Endothelial cell of umbilical vein (primary cell): ENCODE results near the gene NMS. TPM values are rescaled to one million over a fixed set of nuclear protein-coding genes. Genes with fewer than 3 reads are reported as not detected.

Experiments
- BruUV-seq: library from RNA; stranded (reverse); fragments of 400-500 nt; replicated peaks from 2 replicates; lab custom pipeline; 2021; lab: Mats Ljungman, UMichigan
- CTCF ChIA-PET: fragments of 300-600, 350-600 bp; sonication (Branson Sonifier 250); formaldehyde crosslinking; loops from one replicate; lab custom pipeline; 2021; ENCODE audit warnings: antibody characterized with exemption, inconsistent platforms; lab: Charles Lee
- POLR2A ChIA-PET: fragments of 300-600, 350-600 bp; sonication (Branson Sonifier 250); formaldehyde crosslinking; loops from one replicate; lab custom pipeline; 2021; ENCODE audit warnings: antibody characterized with exemption, inconsistent platforms; lab: Charles Lee
- DNase-seq: peaks from one replicate; pipeline ENCODE4 v3.0.0-alpha.2; 2011; ENCODE audit warnings: low read depth, low spot score
- FAIRE-seq: peaks from 2 replicates; lab custom pipeline; 2011; peaks lifted over from hg19 to GRCh38; lab: Jason Lieb, UNC
- H2AFZ ChIP-seq: 2 replicates; pipeline ENCODE4 v1.6.0; 2012; ENCODE audit warnings: low read depth, low read length, control low read depth, inconsistent platforms
- H3K27ac ChIP-seq: 2 replicates; pipeline ENCODE4 v1.5.1; 2011; ENCODE audit warnings: low read depth, mild to moderate bottlenecking, control low read depth, low read length, moderate library complexity; ENCODE audit not compliant: insufficient read depth
- H3K27me3 ChIP-seq, 2 experiments: 2 replicates each; pipeline versions ENCODE4 v1.6.0 to v1.6.1; 2011; ENCODE audit warnings: low read length in 2 of 2, mixed read lengths in 1 of 2; ENCODE audit not compliant: control insufficient read depth in 2 of 2, insufficient read depth in 2 of 2
- H3K36me3 ChIP-seq, 2 experiments: 2 replicates in 1 of 2; 3 replicates in 1 of 2; pipeline ENCODE4 v1.5.1; 2011; ENCODE audit warnings: low read length in 2 of 2, mild to moderate bottlenecking in 1 of 2, moderate library complexity in 1 of 2; ENCODE audit not compliant: control insufficient read depth in 2 of 2, insufficient read depth in 2 of 2; ENCODE audit errors: extremely low read depth in 1 of 2
- H3K4me1 ChIP-seq: 3 replicates; pipeline ENCODE4 v1.5.1; 2011; ENCODE audit warnings: mild to moderate bottlenecking, low read length; ENCODE audit not compliant: control insufficient read depth, insufficient read depth; ENCODE audit errors: extremely low read depth
- H3K4me2 ChIP-seq: 2 replicates; pipeline ENCODE4 v1.6.1; 2011; ENCODE audit warnings: low read length, control low read depth, mixed read lengths; ENCODE audit not compliant: insufficient read depth
- H3K4me3 ChIP-seq, 3 experiments: fragments of 200-600 bp in 1 of 3; sonication (generic), shearing (Covaris generic) in 1 of 3; replicated peaks in 1 of 3; 2 replicates each; pipeline ENCODE4 v1.5.1; 2011 to 2016; ENCODE audit warnings: control low read depth in 3 of 3, low read length in 3 of 3, mild to moderate bottlenecking in 2 of 3, inconsistent platforms in 1 of 3, low read depth in 1 of 3, moderate library complexity in 1 of 3; ENCODE audit not compliant: insufficient read depth in 1 of 3
- H3K79me2 ChIP-seq: 2 replicates; pipeline ENCODE4 v1.6.0; 2012; ENCODE audit warnings: low read length, inconsistent platforms; ENCODE audit not compliant: control insufficient read depth, insufficient read depth
- H3K9ac ChIP-seq: replicated peaks from 2 replicates; pipeline ENCODE3; 2011; ENCODE audit warnings: low read length, control low read depth; ENCODE audit not compliant: insufficient read depth; ENCODE audit errors: extremely low read depth
- H3K9me1 ChIP-seq: replicated peaks from 3 replicates; pipeline ENCODE4 v1.6.0; 2011; ENCODE audit warnings: mild to moderate bottlenecking, low read length; ENCODE audit not compliant: control insufficient read depth, insufficient read depth; ENCODE audit errors: extremely low read depth
- H3K9me3 ChIP-seq: replicated peaks from 2 replicates; pipeline ENCODE4 v1.5.1; 2012; ENCODE audit warnings: low read length, inconsistent platforms; ENCODE audit not compliant: control insufficient read depth, insufficient read depth
- H4K20me1 ChIP-seq: replicated peaks from 2 replicates; pipeline ENCODE3; 2011; ENCODE audit warnings: mild to moderate bottlenecking, low read length; ENCODE audit not compliant: control insufficient read depth, insufficient read depth; ENCODE audit errors: extremely low read depth
- CTCF ChIP-seq, 2 donors: IDR thresholded peaks; 1 replicate in 1 of 2; 2 replicates in 1 of 2; pipeline ENCODE4 v1.5.1; 2011; ENCODE audit warnings: low read length in 2 of 2, mild to moderate bottlenecking in 2 of 2, moderate library complexity in 2 of 2, control low read depth in 1 of 2, inconsistent platforms in 1 of 2, low read depth in 1 of 2; ENCODE audit not compliant: insufficient read depth in 1 of 2; ENCODE audit errors: extremely low read depth in 1 of 2
- EZH2 ChIP-seq: IDR thresholded peaks from 2 replicates; pipeline ENCODE4 v1.6.1; 2012; ENCODE audit warnings: borderline replicate concordance, low read depth, mild to moderate bottlenecking, moderate library complexity, low read length, inconsistent platforms; ENCODE audit not compliant: severe bottlenecking
- FOS ChIP-seq: IDR thresholded peaks from 2 replicates; pipeline ENCODE4 v1.6.1; 2011; ENCODE audit warnings: mild to moderate bottlenecking, low read length, moderate library complexity, borderline replicate concordance; ENCODE audit not compliant: insufficient read depth
- GATA2 ChIP-seq: IDR thresholded peaks from 2 replicates; pipeline ENCODE4 v1.7.0; 2011; ENCODE audit warnings: low read depth, mild to moderate bottlenecking, moderate library complexity, mixed read lengths, low read length; ENCODE audit not compliant: insufficient read length, insufficient read depth
- JUN ChIP-seq: IDR thresholded peaks from 2 replicates; pipeline ENCODE4 v1.6.1; 2011; ENCODE audit warnings: borderline replicate concordance, low read depth; ENCODE audit not compliant: insufficient read length, insufficient read depth
- MAX ChIP-seq: IDR thresholded peaks from 2 replicates; pipeline ENCODE4 v1.6.1; 2011; ENCODE audit not compliant: insufficient read depth, insufficient read length
- MYC ChIP-seq: IDR thresholded peaks from one replicate; pipeline ENCODE4 v1.6.1; 2011; ENCODE audit warnings: mild to moderate bottlenecking, low read depth, low read length
- POLR2A ChIP-seq: IDR thresholded peaks from 2 replicates; pipeline ENCODE4 v1.6.1; 2012; ENCODE audit warnings: low read depth, mild to moderate bottlenecking, control low read depth, low read length
- POLR2AphosphoS5 ChIP-seq: IDR thresholded peaks from 2 replicates; pipeline ENCODE4 v1.6.1; 2012; ENCODE audit warnings: low read depth, mild to moderate bottlenecking, control low read depth, low read length, moderate library complexity; ENCODE audit not compliant: insufficient read depth
- dilution Hi-C: fragments of 300-500 bp; cut with MboI; formaldehyde crosslinking; loops from one replicate; pipeline ENCODE4 v1.15.0; 2019; ENCODE audit warnings: low sequenced_read_pairs; ENCODE audit not compliant: extremely low pct_ligation_motif_present
- intact Hi-C: fragments of 100-400 bp; cut with micrococcal nuclease; formaldehyde crosslinking; loops from one replicate; pipeline ENCODE4 v1.10.0; 2022
- polyA plus RNA-seq, 4 experiments: library from polyadenylated mRNA; depleted of rRNA in 3 of 4; stranded (reverse) in 3 of 4; unstranded in 1 of 4; fragments of >200 nt; gene quantifications; 2 replicates each; pipeline versions ENCODE4 v1.2.1 to v1.2.3, GENCODE V29; 2011 to 2012; ENCODE audit warnings: missing spikeins in 1 of 4
- total RNA-seq: library from RNA; stranded (reverse); gene quantifications from 2 replicates; pipeline ENCODE4 v1.2.3, GENCODE V29; 2021

NMS gene
- total and polyA plus RNA-seq, 2 donors (not counting 3 experiments of a cell fraction or from before 2014, with no cell fraction given) = not detected

DNA sequence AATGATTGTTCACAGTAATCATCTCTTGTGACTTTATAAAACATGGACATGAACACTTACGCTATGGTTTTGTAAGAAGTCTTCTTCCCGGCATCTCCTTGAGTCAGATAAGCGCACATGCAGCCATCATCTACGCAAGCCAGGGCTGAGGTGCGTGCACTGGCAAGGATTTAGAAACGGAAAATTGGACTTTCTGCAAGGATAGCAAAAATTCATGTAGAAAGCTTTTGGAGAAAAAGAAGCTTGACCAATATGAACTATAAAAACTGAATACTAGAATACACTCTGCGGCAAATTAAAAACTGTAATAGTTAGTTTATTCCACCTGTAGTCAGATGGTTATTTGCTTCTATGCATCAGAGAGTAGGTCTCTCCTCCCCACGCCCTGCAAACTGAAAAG, 6.3 kb downstream of the NMS start:
- H3K79me2 ChIP-seq = no peaks in the 10 kb centered on the region
- H3K9me1 ChIP-seq = no peaks in the 10 kb centered on the region
- no peak overlapping the region for H3K9ac ChIP-seq
- FAIRE-seq = no peak
- dilution Hi-C loops = no loop called here
- no peaks in the 10 kb centered on the region for H4K20me1 ChIP-seq
- H3K27ac ChIP-seq = no peak overlapping the region
- no peak overlapping the region for H3K4me2 ChIP-seq
- H3K9me3 ChIP-seq = no peaks in the 10 kb centered on the region
- ChIA-PET CTCF (no interaction called here), POLR2A (no interaction called here)
- H2AFZ ChIP-seq = no peak overlapping the region
- no TSS peak for BruUV-seq
- H3K4me3 ChIP-seq = no peak overlapping the region
- no peaks in the 10 kb centered on the region for H3K4me1 ChIP-seq
- TF ChIP-seq JUN (no peak), CTCF (IDR thresholded peaks at IDR 0.05; ENCODE audit: extremely low read depth in 1 of 2, insufficient read depth in 1 of 2, low read depth in 1 of 2, low read length in 2 of 2) (no peak), MYC (no peak), POLR2AphosphoS5 (no peak), GATA2 (no peak), MAX (no peak), EZH2 (no peak), FOS (no peak), POLR2A (no peak)
- intact Hi-C loops = no loop called here
- no peaks in the 10 kb centered on the region for H3K27me3 ChIP-seq
- H3K36me3 ChIP-seq = no peaks in the 10 kb centered on the region
- DNase-seq = no peak
